ENCODE data around the gene EPB41L5.
"Not testable (repeated sequence)": the region's sequence is repeated elsewhere in the genome, so short reads cannot be mapped to it uniquely, and the experiment has no call there.

EPB41L5 gene

DNA sequence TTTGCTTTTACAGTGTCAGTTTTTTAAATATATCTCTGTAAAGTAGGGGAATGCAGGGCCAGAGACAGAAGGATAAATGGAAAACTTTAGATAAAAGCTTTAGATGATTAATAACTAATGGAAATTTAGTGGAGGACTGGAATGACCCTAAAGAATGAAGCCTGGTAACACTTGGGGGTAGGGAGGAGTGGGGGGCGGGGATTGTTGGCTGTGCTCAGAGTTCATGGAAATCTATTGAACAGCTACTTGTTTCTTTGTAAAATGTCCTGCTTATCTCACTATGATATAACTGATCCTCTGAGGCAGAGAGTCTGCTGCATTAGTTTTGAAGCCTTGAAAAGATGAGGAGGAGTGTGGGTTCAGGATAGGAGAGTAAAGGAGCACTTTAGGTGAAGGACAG lies 119.8 kb downstream of the EPB41L5 start:
- TF ChIP-seq, protein P1, sequence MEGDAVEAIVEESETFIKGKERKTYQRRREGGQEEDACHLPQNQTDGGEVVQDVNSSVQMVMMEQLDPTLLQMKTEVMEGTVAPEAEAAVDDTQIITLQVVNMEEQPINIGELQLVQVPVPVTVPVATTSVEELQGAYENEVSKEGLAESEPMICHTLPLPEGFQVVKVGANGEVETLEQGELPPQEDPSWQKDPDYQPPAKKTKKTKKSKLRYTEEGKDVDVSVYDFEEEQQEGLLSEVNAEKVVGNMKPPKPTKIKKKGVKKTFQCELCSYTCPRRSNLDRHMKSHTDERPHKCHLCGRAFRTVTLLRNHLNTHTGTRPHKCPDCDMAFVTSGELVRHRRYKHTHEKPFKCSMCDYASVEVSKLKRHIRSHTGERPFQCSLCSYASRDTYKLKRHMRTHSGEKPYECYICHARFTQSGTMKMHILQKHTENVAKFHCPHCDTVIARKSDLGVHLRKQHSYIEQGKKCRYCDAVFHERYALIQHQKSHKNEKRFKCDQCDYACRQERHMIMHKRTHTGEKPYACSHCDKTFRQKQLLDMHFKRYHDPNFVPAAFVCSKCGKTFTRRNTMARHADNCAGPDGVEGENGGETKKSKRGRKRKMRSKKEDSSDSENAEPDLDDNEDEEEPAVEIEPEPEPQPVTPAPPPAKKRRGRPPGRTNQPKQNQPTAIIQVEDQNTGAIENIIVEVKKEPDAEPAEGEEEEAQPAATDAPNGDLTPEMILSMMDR (IDR thresholded peaks at IDR 0.05; ENCODE audit: low read depth, low read length): no peak
- H3K4me3 ChIP-seq (ENCODE audit: low read depth, low read length): peak overlapping the region; percentile 5; the same call in 1 of the 2 replicates

DNA sequence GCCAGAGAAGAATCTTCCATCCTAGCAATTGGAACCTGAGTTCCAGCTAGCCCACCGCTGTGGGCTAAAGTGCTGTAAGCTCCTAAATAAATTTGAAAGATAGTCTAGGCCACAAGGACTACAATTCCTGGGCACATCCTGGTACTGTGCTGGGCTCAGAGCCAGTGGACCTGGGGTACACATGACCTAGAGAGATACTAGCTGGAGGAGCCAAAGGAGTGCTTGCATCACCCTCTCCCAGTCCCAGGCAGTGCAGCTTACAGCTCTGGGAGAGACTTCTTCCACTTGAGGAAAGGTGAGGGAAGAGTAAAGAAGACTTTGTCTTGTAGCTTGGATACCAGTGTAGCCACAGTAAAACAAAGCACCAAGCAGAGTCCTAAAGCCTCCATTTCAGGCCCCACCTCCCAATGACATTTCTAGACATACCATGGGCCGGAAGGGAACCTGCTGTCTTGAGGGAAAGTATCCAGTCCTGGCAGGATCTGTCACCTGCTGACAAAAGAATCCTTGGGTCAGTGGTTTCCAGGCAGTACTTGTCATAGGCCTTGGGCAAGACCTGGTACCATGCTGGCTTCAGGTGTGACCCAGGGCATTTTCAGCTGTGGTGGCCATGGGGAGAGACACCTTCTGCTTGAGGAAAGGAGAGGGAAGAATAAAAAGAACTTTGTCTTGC lies 120.8 kb downstream of the EPB41L5 start:
- no peak overlapping the region for H3K4me3 ChIP-seq (ENCODE audit: low read depth, low read length)
- TF ChIP-seq, protein P1 (IDR thresholded peaks at IDR 0.05; ENCODE audit: low read depth, low read length): no peak

DNA sequence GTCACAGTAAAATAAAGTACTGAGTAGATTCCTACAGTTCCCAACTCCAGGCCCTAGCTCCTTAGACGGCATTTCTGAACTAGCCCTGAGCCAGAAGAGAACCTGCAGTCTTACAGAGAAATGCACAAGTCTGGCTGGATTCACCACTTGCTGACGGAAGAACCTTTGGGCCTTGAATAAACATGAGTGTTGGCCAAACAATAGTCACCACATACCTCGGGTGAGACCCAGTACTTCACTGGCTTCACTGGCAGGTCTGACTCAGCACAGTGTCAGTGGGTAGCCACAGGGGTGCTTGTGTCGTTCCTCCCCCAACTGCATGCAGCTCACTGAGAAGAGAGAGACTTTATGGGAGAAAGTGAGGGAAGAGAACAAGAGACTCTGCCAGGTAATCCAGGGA lies 121.4 kb downstream of the EPB41L5 start:
- no peak overlapping the region for H3K4me3 ChIP-seq (ENCODE audit: low read depth, low read length)
- TF ChIP-seq, protein P1 (IDR thresholded peaks at IDR 0.05; ENCODE audit: low read depth, low read length): no peak

DNA sequence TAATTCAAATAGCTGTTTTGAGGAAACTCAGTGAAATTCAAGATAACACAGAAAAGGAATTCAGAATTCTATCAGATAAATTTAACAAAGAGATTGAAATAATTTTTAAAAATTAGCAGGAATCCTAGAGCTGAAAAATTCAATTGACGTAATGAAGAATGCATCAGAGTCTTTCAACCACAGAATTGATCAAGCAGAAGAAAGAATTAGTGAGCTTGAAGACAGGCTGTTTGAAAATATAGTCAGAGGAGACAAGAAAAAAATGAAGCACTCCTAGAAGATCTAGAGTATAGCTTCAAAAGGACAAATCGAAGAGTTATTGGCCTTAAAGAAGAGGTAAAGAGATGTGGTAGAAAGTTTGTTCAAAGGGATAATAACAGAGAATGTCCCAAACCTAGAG lies 122.1 kb downstream of the EPB41L5 start:
- not testable (repeated sequence) for H3K4me3 ChIP-seq (ENCODE audit: low read depth, low read length)

DNA sequence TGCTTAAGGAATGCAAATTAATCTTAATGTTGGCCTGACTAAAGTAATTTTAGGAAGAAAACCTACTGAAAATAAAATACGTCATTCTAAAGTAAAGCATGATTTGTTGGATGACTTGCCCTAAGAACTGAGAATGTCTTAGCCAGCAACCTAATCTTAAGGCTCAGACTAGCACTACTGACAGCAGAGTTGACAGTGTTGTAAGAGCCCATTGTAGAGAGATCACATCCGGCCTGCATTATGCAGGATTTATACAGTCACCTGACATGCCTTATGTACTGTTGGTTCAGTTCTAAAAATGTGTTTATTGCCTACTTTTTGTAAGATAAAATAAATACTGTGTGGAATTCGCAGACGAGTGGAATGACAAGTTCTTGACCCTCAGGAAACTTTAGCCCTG lies 128.0 kb downstream of the EPB41L5 start:
- TF ChIP-seq, protein P1 (IDR thresholded peaks at IDR 0.05; ENCODE audit: low read depth, low read length): no peak

DNA sequence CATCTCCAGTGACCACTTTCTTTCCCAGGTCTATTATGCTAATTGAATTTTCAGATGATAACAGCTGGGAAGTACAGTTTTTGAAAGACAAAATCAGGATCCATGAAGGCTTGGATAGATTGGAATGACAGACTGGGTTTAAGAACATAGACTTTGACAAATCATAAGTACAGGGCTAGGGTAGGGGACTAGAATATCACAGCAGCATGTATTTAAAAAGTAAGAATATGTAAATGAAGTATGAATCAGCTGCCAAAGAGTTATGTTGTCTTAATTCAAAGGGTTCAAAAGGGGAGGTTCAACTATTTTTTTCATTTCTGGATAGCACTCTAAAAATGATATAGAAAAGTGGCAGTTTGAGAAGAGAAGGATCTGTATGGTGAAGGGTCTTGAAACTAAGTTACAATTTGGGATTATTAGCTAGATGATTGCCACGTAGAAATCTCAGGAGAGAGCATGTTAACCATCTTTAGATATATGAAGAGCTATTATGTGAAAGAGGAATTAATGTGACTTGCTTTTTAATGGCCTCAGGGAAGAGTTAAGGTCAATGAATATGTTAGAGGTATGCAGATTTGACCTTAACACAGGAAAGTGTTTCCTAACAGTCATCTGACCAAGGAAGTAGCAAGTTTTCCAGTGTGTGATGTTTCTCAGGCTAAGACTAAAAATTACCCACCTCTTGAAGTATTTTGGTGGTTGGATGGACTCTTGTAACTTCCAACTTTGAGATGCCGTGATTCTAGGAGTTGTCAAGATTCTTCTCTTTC lies 128.6 kb downstream of the EPB41L5 start:
- no peak overlapping the region for H3K4me3 ChIP-seq (ENCODE audit: low read depth, low read length)
- TF ChIP-seq, protein P1 (IDR thresholded peaks at IDR 0.05; ENCODE audit: low read depth, low read length): no peak

More for the DNA sequence above, 128.0 kb downstream of the EPB41L5 start:
- H3K4me3 ChIP-seq (ENCODE audit: low read depth, low read length): no peak overlapping the region

DNA sequence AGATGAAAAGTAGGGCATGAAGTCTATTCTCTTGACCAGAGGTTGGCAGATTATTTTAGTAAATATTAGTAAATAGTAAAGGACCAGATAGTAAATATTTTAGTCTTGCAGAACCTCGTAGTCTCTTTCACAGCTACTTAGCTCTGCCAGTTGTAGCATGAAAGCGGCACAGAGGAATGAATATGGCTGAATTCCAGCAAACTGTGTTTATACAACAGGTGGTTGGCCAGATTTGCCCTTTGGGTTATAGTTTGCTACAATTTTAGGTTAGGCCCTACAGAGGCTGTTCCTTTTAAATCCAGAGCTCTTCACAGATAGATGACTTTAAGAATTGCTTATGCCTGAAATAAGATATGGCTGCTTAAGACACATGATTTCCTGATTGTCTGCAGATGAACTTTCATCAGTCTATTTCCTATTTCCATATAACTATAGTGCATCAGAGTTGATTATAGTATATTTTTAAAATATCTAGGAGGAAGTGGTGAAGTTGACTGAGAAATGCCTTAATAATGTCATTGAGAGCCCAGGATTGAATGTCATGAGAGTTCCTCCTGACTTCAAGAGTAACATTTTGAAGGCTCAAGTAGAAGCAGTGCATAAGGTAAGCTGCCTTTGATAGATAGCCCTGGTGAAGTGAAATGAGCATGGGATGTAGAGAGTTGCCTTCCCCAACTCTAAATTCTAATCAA lies 129.8 kb downstream of the EPB41L5 start:
- TF ChIP-seq, protein P1 (IDR thresholded peaks at IDR 0.05; ENCODE audit: low read depth, low read length): no peak
- H3K4me3 ChIP-seq (ENCODE audit: low read depth, low read length): no peak overlapping the region

Data from WI38 (cell line).